DMS 273 (cell line): ENCODE measurements around the gene EPS15.
A peak's percentile ranks its signal among the peaks of the same experiment; 100 is the strongest.
"Not testable (repeated sequence)": the region's sequence is repeated elsewhere in the genome, so short reads cannot be mapped to it uniquely, and the experiment has no call there.

ENCODE experiments used
- DNase-seq: peaks from one replicate; lab custom pipeline; 2025; ENCODE audit not compliant: unreplicated experiment; lab: John Stamatoyannopoulos, UW

The EPS15 gene

GRCh38 chr1:51474832-51475620, 44.0 kb downstream of the EPS15 start:
- not testable (repeated sequence) for DNase-seq

- DNase-seq, result no peak
These were observed 45.5 kb downstream of the EPS15 start for GRCh38 chr1:51473331-51474115.

- DNase-seq, result no peak
These were observed 46.7 kb downstream of the EPS15 start for GRCh38 chr1:51472359-51472758.

- DNase-seq, result no peak
These were observed 49.5 kb downstream of the EPS15 start for GRCh38 chr1:51469518-51469917.

- DNase-seq, result no peak
These were observed 54.2 kb downstream of the EPS15 start for GRCh38 chr1:51464828-51465227.

- DNase-seq, result no peak
These were observed 55.5 kb downstream of the EPS15 start for GRCh38 chr1:51463561-51463960.

GRCh38 chr1:51462289-51462688, 56.8 kb downstream of the EPS15 start:
- DNase-seq, result not testable (repeated sequence)

- no peak for DNase-seq
These were observed 64.5 kb downstream of the EPS15 start for GRCh38 chr1:51454554-51454953.

- peak; percentile 20 for DNase-seq
These were observed 66.1 kb downstream of the EPS15 start for GRCh38 chr1:51453010-51453409.

- DNase-seq, result not testable (repeated sequence)
These were observed 70.1 kb downstream of the EPS15 start for GRCh38 chr1:51448844-51449454.

- no peak for DNase-seq
These were observed 73.5 kb downstream of the EPS15 start for GRCh38 chr1:51445351-51446090.

- DNase-seq, result no peak
These were observed 74.4 kb downstream of the EPS15 start for GRCh38 chr1:51444534-51445192.

- no peak for DNase-seq
These were observed 75.0 kb downstream of the EPS15 start for GRCh38 chr1:51444096-51444495.

GRCh38 chr1:51443555-51443954, 75.5 kb downstream of the EPS15 start:
- DNase-seq, result no peak

- no peak for DNase-seq
These were observed 76.5 kb downstream of the EPS15 start for GRCh38 chr1:51442616-51443015.

GRCh38 chr1:51442198-51442597, 76.9 kb downstream of the EPS15 start:
- DNase-seq, result no peak

GRCh38 chr1:51439895-51440294, 79.2 kb downstream of the EPS15 start:
- no peak for DNase-seq

- no peak for DNase-seq
These were observed 80.0 kb downstream of the EPS15 start for GRCh38 chr1:51439053-51439452.

- not testable (repeated sequence) for DNase-seq
These were observed 81.7 kb downstream of the EPS15 start for GRCh38 chr1:51437391-51437790.

GRCh38 chr1:51435878-51436277, 83.2 kb downstream of the EPS15 start:
- DNase-seq, result no peak
